Medulla oblongata (tissue), 1 donor: ENCODE results near the gene GPRC6A.

Experiments used
- DNase-seq: peaks from one replicate; pipeline ENCODE4 v3.0.0-alpha.2; 2015; ENCODE audit errors: extremely low spot score

Gene GPRC6A

DNA sequence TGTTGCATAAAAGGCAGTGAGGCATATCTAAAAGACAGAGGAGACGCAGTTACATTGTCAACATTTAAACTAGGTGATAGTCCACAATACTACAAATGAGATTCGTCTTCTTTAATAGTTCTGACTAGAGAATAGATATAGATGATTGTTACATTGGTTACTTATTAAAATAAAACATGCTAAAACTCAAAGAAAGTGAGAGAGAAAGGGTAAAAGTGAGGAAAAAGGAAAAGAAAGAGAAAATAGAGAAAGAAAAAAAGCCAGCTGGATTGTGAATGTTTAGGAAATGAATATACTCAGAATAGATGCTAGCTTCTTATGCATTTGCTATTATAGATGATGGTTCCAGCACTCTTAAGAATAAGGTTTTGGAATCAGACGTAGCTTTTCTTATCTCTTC, 35.7 kb downstream of the GPRC6A start:
- no peak for DNase-seq

- no peak for DNase-seq
These were observed 45.0 kb downstream of the GPRC6A start for GRCh38 chr6:116783852-116784251.

DNA sequence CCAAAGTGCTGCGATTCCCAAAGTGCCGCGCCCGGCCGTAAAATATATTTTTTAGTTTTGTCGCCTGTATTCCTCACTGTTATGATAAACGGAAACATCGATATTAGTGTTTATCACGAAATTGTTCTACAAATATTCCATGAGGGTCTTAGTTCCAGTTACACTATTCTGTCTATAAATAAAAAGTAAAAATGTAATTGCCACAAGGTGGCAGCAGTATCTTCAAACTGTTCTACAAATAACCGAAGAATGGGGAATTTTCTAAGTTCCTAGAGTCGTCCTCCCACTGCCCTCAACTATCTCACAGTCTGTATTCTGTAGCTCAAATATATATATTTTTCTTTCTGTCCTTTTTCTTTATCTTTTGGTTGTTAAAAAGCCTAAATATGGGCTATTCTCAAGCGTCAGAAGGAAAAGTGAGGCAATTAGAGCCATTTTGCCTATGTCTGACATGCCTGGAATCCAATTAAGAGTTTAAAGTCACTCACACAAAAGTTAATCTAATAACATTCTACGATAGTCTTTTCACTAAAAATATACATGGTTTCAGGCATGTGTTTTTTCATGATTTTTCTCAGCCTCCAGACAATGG, 49.2 kb downstream of the GPRC6A start:
- peak; percentile 56 for DNase-seq

DNA sequence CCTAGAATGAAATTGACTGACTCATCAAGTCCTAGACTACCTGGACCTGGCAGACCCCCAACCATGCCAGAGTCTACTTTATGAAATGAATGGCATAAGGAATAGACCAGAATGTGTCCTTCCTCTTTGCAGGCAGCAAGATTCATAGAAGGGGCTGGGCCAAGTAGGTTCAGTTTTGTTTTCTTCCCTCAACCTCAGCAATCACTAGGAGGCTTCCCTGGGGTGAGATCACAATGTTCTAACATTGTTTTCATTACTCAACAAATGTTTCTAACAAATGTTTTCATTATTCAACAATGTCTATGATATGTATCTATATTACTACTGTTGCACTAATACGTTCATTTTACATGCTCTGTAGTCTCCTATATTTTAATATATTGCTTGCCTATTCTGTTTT, 55.0 kb downstream of the GPRC6A start:
- DNase-seq: no peak

GRCh38 chr6:116772450-116772849, 56.4 kb downstream of the GPRC6A start:
- no peak for DNase-seq

DNA sequence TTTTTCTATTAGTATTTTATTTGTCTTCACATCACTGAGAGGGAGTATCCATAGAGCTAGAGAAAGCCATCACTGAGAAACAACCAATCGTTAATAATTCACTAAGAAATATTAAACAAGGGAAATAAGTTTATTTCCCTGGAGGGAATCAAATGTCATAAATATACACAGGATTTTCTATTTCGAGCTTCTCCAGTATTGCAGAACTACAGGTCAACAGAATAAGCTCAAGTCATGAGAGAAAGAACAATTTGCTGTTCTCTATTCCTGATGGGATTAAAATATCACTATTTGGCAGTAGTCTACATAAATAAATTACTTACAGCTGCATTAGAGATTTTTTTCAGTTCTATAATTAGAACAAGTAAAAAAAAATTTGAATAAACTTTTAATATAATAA, 61.2 kb downstream of the GPRC6A start:
- DNase-seq: no peak

GRCh38 chr6:116766506-116767176, 62.2 kb downstream of the GPRC6A start:
- no peak for DNase-seq

- DNase-seq: no peak
These were observed 63.7 kb downstream of the GPRC6A start, which contains the start of gene FAM162B for GRCh38 chr6:116764961-116765841. FAM162B (minus strand) TSS chr6:116765719; CDS start chr6:116765576, 143 bp downstream.

- no peak for DNase-seq
These were observed 64.3 kb downstream of the GPRC6A start for GRCh38 chr6:116764629-116764960.

- DNase-seq: no peak
These were observed 64.8 kb downstream of the GPRC6A start for GRCh38 chr6:116763906-116764628.

- DNase-seq: no peak
These were observed 65.8 kb downstream of the GPRC6A start for GRCh38 chr6:116763048-116763447.

GRCh38 chr6:116762235-116762634, 66.6 kb downstream of the GPRC6A start:
- no peak for DNase-seq

GRCh38 chr6:116761779-116762178, 67.1 kb downstream of the GPRC6A start:
- DNase-seq: no peak

DNA sequence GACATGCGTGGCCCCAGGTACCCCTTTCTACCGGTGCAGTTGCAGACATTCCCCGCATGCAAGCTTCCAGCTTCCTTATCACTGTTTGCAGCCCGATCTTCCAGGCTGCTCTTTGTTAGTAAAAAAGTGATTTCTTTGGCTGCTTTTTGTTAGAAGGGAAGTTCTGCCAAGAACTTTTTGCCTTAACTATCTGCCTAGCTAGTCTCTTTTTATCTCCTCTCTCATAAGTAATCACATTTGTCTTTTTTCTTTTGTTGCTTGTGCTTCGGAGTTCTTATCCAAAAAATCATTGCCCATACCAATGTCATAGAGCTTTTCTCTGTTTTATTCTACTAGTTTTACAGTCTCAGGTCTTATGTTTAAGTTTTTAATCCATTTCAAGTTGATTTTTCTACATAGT, 83.7 kb downstream of the GPRC6A start:
- no peak for DNase-seq
